A673 (cell line): ENCODE data around the gene SMARCAL1. TPM values are rescaled to one million over a fixed set of nuclear protein-coding genes. Genes with fewer than 3 reads are reported as not detected.

Experiments used
- BruUV-seq: library from RNA; stranded (reverse); fragments of 400-500 nt; replicated peaks from 2 replicates; lab custom pipeline; 2021; lab: Mats Ljungman, UMichigan
- CTCF ChIA-PET: fragments of 300-600 bp; sonication (Branson Sonifier 250); formaldehyde crosslinking; loops from one replicate; lab custom pipeline; 2022; ENCODE audit warnings: antibody characterized with exemption; lab: Charles Lee
- POLR2A ChIA-PET: fragments of 300-600 bp; sonication (Branson Sonifier 250); formaldehyde crosslinking; loops from one replicate; lab custom pipeline; 2022; ENCODE audit warnings: antibody characterized with exemption; ENCODE audit not compliant: low non-redundant PET; lab: Charles Lee
- DNase-seq: peaks from one replicate; pipeline ENCODE4 v3.0.0-alpha.2; 2015; ENCODE audit warnings: low spot score
- H3K27ac ChIP-seq: fragments of 200-600 bp; sonication (generic); 2 replicates; pipeline ENCODE4 v1.5.1; 2016; ENCODE audit warnings: mixed run types, low read depth, mild to moderate bottlenecking, mixed read lengths, antibody characterized with exemption, low read length; ENCODE audit not compliant: poor library complexity, severe bottlenecking
- H3K27me3 ChIP-seq: fragments of 200-600 bp; sonication (generic); replicated peaks from 2 replicates; pipeline ENCODE4 v1.6.1; 2017; ENCODE audit warnings: mixed run types, low read depth, mild to moderate bottlenecking, mixed read lengths, antibody characterized with exemption, low read length; ENCODE audit not compliant: insufficient read depth, poor library complexity
- H3K36me3 ChIP-seq: fragments of 200-600 bp; sonication (generic); 2 replicates; pipeline ENCODE4 v1.6.1; 2016; ENCODE audit warnings: mixed run types, mild to moderate bottlenecking, mixed read lengths, antibody characterized with exemption, low read length; ENCODE audit not compliant: insufficient read depth, poor library complexity, severe bottlenecking
- H3K4me1 ChIP-seq: fragments of 200-600 bp; sonication (generic); 2 replicates; pipeline ENCODE4 v1.6.1; 2017; ENCODE audit warnings: mixed run types, mild to moderate bottlenecking, mixed read lengths, antibody characterized with exemption, low read length; ENCODE audit not compliant: insufficient read depth, poor library complexity, severe bottlenecking
- H3K4me3 ChIP-seq: fragments of 200-600 bp; sonication (generic); 2 replicates; pipeline ENCODE4 v1.5.1; 2016; ENCODE audit warnings: low read depth, mixed run types, mild to moderate bottlenecking, mixed read lengths, low read length; ENCODE audit not compliant: poor library complexity, severe bottlenecking
- H3K9me3 ChIP-seq: fragments of 200-600 bp; sonication (generic); 2 replicates; pipeline ENCODE4 v1.6.1; 2016; ENCODE audit warnings: mixed run types, low read depth, mild to moderate bottlenecking, mixed read lengths, antibody characterized with exemption, low read length; ENCODE audit not compliant: poor library complexity, severe bottlenecking
- EZH2 ChIP-seq: fragments of 200-600 bp; sonication (generic); IDR thresholded peaks from 2 replicates; pipeline ENCODE4 v1.6.1; 2017; ENCODE audit warnings: borderline replicate concordance, low read depth, mild to moderate bottlenecking, mixed read lengths, antibody characterized with exemption, low read length; ENCODE audit not compliant: poor library complexity, severe bottlenecking
- intact Hi-C: fragments of 100-400 bp; cut with micrococcal nuclease; formaldehyde crosslinking; loops from one replicate; pipeline ENCODE4 v1.10.0; 2022; ENCODE audit not compliant: unreplicated experiment
- total RNA-seq: library from RNA; stranded (reverse); gene quantifications from 2 replicates; pipeline ENCODE4 v1.2.3, GENCODE V29; 2021
- TF ChIP-seq, protein P1 (sequence below): fragments of 300-800, 200-600 bp; sonication (generic); conservative IDR thresholded peaks from 2 replicates; pipeline ENCODE4 v1.5.1; 2017; ENCODE audit warnings: low read depth, mild to moderate bottlenecking, antibody characterized with exemption, low read length, moderate library complexity, mixed read lengths

Gene SMARCAL1
- total RNA-seq, 1 experiment from 2014 or later, result 20.7 TPM

DNA sequence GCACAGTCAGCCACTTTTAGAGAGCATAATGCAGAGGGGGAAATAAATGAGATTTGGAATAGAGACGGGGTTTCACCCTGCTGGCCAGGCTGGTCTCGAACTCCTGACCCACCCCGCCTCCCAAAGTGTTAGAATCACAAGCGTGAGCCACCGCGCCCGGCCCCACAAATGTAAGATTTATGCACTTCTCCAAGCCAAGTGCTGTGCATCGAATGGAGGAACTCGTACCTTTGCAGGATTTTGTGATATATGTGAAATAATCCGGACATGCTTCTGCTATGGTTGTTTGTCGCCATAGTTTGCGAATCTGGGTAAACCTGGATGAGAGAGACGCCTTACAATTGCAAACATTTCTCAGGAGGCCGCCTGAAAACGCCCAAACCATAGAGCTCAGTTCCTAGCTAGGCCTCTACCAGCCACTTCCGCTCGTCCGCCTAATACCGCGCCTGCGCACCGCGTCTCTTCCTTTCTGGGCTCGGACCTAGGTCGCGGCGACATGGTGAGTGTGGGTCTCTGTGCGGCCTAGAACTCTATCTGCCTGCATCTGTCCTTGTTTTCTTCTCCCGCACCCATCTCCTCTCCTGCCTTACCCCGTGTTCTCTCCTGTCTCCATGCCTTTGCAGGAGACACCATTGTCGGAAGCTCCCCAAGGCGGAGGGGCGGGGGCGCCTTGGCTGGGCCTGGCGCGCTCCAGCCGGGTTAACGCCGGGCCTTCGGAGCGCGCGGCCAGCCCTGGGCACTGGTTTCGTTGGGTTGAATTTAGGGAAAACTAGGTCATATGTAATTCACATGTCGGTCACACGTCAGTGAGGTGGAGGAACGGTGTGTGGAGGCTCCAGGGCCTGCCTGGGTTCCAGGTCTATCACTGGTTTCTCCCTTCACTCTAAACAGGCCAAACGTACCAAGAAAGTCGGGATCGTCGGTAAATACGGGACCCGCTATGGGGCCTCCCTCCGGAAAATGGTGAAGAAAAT is 86.4 kb downstream of the SMARCAL1 start, which contains the start of gene RPL37A:
Gene RPL37A (plus strand): TSS at position 466 of the 974 bp plus-strand sequence. CDS start 31 bp downstream, at position 497.
- peak within 1 kb of the TSS; percentile 79 for H3K4me3 ChIP-seq
- H3K27me3 ChIP-seq, result no peaks in the 10 kb centered on the region
- TF ChIP-seq EZH2, result no peak
- TF ChIP-seq, protein P1, sequence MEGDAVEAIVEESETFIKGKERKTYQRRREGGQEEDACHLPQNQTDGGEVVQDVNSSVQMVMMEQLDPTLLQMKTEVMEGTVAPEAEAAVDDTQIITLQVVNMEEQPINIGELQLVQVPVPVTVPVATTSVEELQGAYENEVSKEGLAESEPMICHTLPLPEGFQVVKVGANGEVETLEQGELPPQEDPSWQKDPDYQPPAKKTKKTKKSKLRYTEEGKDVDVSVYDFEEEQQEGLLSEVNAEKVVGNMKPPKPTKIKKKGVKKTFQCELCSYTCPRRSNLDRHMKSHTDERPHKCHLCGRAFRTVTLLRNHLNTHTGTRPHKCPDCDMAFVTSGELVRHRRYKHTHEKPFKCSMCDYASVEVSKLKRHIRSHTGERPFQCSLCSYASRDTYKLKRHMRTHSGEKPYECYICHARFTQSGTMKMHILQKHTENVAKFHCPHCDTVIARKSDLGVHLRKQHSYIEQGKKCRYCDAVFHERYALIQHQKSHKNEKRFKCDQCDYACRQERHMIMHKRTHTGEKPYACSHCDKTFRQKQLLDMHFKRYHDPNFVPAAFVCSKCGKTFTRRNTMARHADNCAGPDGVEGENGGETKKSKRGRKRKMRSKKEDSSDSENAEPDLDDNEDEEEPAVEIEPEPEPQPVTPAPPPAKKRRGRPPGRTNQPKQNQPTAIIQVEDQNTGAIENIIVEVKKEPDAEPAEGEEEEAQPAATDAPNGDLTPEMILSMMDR, result no peak
- H3K36me3 ChIP-seq, result peaks cover 49% of the 10 kb centered on the region
- ChIA-PET POLR2A (interaction anchor here (0.5 to 0.6 kb wide), 4 partner anchors 11 to 1230 kb away, joined by 3 to 6 read pairs (median 3); no protein-coding TSS in a partner anchor), CTCF (interaction anchor here (0.6 kb wide), 1 partner anchor 184 kb away, joined by 6 read pairs; no protein-coding TSS in a partner anchor)
- peak within 1 kb of the TSS; percentile 90 for H3K27ac ChIP-seq
- intact Hi-C loops, result no loop called here
- no peaks in the 10 kb centered on the region for H3K9me3 ChIP-seq
- peaks cover 36% of the 10 kb centered on the region for H3K4me1 ChIP-seq
- BruUV-seq, result TSS peak; percentile 86
- DNase-seq, result peak; percentile 96

DNA sequence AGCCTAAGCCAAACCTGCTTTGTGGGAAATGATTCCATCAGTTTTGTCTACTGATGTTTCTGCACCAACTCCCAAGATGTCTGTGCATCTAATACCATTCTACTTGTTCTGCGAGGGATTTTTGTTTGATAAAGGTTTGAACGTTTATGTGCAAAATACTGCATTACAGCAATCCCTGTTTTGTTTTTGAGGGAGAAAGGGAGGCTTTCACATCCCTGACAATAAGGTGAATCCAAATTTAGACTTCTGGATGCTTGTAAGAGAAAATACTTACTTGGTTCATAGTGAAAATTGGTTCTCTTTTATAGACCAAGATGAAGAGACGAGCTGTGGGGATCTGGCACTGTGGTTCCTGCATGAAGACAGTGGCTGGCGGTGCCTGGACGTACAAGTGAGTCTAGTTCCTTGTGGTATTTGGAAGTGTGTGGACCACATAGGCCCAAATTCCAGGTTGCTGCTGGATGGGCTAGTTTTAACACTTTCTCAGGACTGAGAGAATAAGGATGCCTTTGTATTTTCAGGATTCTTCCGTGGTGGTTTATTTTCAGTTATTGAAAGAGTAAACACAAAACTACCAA is 87.4 kb downstream of the SMARCAL1 start:
- H3K27ac ChIP-seq, result peak overlapping the region; percentile 90
- peaks cover 60% of the 10 kb centered on the region for H3K36me3 ChIP-seq
- intact Hi-C loops, result no loop called here
- ChIA-PET POLR2A (no interaction called here), CTCF (no interaction called here)
- H3K4me3 ChIP-seq, result peak overlapping the region; percentile 79
- H3K9me3 ChIP-seq, result no peaks in the 10 kb centered on the region
- TF ChIP-seq, protein P1, result no peak
- no peak for TF ChIP-seq EZH2
- no peaks in the 10 kb centered on the region for H3K27me3 ChIP-seq
- peaks cover 33% of the 10 kb centered on the region for H3K4me1 ChIP-seq
- no peak for DNase-seq
- TSS peak; percentile 50 for BruUV-seq

DNA sequence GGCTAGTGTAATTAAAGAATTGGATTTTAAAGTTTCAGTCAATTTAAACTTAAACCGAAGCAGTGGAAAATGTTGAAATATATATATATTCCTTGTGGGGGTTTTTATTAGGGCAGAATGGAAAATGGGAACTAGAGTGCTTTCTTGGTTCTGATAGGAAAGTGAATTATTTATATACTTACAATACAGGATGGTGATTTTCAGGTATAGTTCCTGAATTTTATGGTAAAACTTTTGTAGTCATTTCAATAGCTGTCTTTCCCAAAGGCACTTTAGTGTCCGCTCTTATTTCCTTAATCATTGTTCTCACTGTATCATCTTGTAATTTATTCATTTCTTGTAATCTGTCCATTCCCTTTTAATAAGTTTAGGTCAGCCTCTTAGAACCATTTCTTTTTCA is 88.3 kb downstream of the SMARCAL1 start:
- TF ChIP-seq, protein P1, result no peak
- no peak for TF ChIP-seq EZH2
- Histone ChIP-seq H3K4me3 (peak overlapping the region; percentile 79), H3K27ac (no peak overlapping the region), H3K4me1 (peaks cover 33% of the 10 kb centered on the region), H3K27me3 (no peaks in the 10 kb centered on the region), H3K9me3 (no peaks in the 10 kb centered on the region), H3K36me3 (peaks cover 68% of the 10 kb centered on the region)
- DNase-seq, result no peak
- ChIA-PET CTCF (no interaction called here), POLR2A (no interaction called here)
- intact Hi-C loops, result no loop called here
- no TSS peak for BruUV-seq
